Neuron (in vitro differentiated cells): ENCODE measurements around the gene SMARCD2.
"Not testable (repeated sequence)": the region's sequence is repeated elsewhere in the genome, so short reads cannot be mapped to it uniquely, and the experiment has no call there.

Source experiments
- H2AFZ ChIP-seq: one replicate; pipeline ENCODE4 v1.6.1; 2013; ENCODE audit warnings: low read depth, mild to moderate bottlenecking, inconsistent platforms, low read length, moderate library complexity
- H3K27me3 ChIP-seq: one replicate; pipeline ENCODE4 v1.6.1; 2013; ENCODE audit warnings: low read length; ENCODE audit not compliant: insufficient read depth
- H3K36me3 ChIP-seq: one replicate; pipeline ENCODE4 v1.6.1; 2013; ENCODE audit warnings: low read length; ENCODE audit not compliant: insufficient read depth
- H3K4me1 ChIP-seq: one replicate; pipeline ENCODE4 v1.6.1; 2013; ENCODE audit warnings: low read length; ENCODE audit not compliant: insufficient read depth
- H3K4me3 ChIP-seq: 2 replicates; pipeline ENCODE4 v1.5.1; 2013; ENCODE audit warnings: mild to moderate bottlenecking, low read length, moderate library complexity
- H3K9me3 ChIP-seq: one replicate; pipeline ENCODE4 v1.6.1; 2013; ENCODE audit warnings: low read length

SMARCD2 gene

DNA sequence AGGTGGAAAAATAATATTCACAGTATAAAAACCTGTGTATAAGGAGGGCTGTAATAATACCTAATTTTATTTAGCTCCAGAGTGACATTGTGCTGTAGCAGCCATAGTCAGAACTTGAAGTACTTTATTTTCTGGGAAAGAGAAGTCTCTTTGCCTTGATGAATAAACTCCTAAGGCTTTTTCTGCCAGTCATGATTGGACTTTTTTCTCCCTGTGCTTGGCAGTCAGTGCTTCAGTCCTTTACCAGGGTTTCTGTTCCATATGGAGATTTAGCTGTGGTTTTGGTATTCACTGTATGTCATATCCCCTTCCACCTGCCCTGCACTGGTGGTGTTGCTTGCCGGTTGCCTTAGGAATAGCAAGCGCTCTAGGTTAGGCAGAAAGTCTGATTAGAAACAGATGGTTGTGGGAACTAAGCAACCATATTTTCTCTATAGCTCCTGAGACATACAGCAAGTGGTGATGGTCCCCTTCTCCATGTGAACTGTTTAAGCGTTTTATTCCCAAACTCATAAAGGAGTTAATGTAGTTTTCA is 43.8 kb downstream of the SMARCD2 start:
- H3K4me1 ChIP-seq = no peaks in the 10 kb centered on the region
- no peak overlapping the region for H3K4me3 ChIP-seq
- no peaks in the 10 kb centered on the region for H3K9me3 ChIP-seq
- no peak overlapping the region for H2AFZ ChIP-seq
- H3K27me3 ChIP-seq = no peaks in the 10 kb centered on the region
- H3K36me3 ChIP-seq = peaks cover 89% of the 10 kb centered on the region

DNA sequence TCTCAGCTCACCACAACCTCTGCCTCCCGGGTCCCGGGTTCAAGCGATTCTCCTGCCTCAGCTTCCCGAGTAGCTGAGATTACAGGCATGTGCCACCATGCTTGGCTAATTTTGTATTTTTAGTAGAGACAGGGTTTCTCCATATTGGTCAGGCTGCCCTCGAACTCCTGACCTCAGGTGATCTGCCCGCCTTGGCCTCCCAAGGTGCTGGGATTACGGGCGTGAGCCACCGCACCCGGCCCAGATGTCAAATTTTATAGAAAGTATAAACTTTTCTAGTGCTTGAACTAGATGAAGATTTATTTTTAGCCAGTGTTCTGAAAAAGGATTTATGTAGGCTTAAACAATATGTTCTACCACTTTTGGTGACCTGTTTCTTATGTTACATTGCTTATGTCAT is 46.1 kb downstream of the SMARCD2 start:
- not testable (repeated sequence) for H3K4me3 ChIP-seq, H3K9me3 ChIP-seq, H3K27me3 ChIP-seq, H2AFZ ChIP-seq, H3K4me1 ChIP-seq
- peaks cover 90% of the 10 kb centered on the region for H3K36me3 ChIP-seq

DNA sequence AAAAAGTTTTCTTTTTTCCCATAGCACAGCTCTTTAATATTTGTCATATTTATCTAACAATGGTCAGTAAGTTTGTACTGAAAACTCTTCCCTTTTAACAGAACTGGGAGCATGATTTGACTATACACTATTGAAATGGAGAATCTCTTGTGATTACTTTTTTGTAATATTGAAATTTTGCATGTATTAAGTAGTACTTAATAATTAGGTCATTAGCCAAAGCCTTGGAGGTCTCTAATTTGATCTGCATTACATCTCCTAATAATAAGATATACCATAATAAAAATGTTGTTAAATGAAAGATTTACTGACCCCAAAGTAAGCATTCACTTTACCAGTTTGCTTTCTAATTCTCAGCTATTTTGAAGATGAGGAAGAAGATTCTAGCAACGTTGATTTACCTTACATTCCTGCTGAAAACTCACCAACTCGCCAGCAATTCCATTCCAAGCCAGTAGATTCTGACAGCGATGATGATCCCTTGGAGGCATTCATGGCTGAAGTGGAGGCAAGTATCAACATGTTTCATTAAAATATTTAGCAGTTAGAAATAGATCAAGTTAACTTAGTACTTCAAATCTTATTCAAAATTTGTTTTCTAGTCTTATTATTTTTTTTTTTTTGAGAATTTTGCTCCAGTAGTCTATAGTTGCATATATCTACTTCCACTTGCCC is 50.3 kb downstream of the SMARCD2 start:
- Histone ChIP-seq H3K9me3 (no peaks in the 10 kb centered on the region), H3K36me3 (peaks cover 87% of the 10 kb centered on the region), H3K27me3 (no peaks in the 10 kb centered on the region), H3K4me1 (no peaks in the 10 kb centered on the region), H2AFZ (no peak overlapping the region), H3K4me3 (no peak overlapping the region)

DNA sequence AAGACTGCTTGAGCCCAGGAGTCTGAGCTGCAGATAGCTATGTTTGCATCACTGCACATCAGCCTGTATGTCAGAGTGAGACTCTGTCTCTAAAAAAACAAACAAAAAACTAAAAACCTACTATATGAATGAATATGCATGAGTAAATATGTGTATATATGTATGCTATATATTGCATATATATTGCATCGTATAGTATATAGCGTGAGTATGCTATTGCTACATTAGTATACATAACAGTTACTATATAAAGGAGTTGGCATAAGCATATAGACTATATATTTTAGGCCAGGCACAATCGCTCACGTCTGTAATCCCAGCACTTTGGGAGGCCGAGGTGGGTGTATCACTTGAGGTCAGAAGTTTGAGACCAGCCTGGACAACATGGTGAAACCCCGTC is 52.4 kb downstream of the SMARCD2 start:
- Histone ChIP-seq H3K4me1 (no peaks in the 10 kb centered on the region), H3K9me3 (no peaks in the 10 kb centered on the region), H3K36me3 (peaks cover 84% of the 10 kb centered on the region)

DNA sequence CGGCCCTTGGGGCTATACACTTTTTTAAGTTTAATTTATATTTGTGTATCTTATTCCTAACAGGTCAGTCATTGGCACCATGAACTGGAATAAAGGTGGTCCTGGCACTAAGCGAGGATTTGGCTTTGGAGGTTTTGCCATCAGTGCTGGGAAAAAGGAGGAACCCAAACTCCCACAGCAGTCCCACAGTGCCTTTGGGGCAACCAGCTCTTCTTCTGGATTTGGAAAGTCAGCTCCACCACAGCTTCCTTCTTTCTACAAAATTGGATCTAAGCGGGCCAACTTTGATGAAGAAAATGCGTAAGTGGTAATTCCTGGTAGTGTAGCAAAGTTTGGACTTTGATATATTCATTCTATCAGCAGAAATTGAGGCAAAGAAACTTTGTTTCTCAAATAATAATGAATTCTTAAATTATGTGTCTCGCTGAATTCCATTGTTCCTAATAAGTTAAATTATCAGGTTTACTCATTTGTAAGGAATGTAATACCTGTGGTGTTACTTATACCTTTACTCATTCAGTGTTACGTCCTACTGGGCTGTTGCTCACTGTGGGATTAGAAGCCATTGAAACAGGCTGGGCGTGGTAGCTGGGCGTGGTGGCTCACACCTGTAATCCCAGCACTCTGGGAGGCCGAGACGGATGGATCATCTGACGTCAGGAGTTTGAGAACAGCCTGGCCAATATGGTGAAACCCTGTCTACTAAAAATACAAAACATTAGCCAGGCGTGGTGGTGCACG is 55.3 kb downstream of the SMARCD2 start:
- Histone ChIP-seq H2AFZ (no peak overlapping the region), H3K9me3 (no peaks in the 10 kb centered on the region), H3K4me1 (no peaks in the 10 kb centered on the region), H3K36me3 (peaks cover 83% of the 10 kb centered on the region), H3K4me3 (no peak overlapping the region), H3K27me3 (no peaks in the 10 kb centered on the region)

More for the DNA sequence above, 52.4 kb downstream of the SMARCD2 start:
- Histone ChIP-seq H2AFZ (no peak overlapping the region), H3K27me3 (no peaks in the 10 kb centered on the region), H3K4me3 (no peak overlapping the region)

DNA sequence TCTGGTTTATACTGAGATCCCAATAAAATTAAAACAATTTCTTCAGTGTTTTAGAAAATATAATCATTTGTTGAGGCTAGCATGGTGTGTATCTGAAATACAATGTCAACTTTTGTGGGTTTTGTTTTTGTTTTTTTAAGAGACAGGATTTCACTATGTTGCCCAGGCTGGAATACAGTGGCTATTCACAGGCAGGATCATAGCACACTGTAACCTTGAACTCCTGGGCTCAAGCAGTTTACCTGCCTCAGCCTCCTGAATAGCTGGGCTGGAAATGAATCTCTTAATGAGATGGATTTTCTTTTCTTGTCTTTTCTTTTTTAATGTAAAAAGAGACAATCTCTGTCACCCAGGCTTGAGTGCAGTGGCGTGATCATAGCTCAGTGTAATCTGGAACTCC is 56.4 kb downstream of the SMARCD2 start:
- Histone ChIP-seq H3K27me3 (no peaks in the 10 kb centered on the region), H3K4me1 (no peaks in the 10 kb centered on the region), H3K36me3 (peaks cover 79% of the 10 kb centered on the region), H3K4me3 (no peak overlapping the region), H3K9me3 (no peaks in the 10 kb centered on the region), H2AFZ (no peak overlapping the region)

DNA sequence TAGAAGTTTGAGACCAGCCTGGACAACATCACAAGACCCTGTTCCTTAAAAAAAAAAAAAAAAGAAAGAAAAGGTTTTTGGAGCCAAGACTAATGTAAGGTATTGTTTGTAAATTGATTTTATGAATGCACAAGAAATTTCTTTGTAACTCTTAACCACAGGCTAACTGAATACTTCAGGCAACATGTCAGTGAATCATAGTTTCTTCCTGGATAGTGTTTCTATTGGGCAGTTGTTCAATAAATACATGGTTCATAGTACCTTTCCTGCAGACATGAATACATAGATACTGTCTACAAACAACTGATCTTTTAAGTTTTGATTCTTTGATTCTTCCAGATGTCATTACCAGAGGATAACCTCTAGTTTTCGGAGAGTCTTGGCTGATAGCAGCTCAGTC is 56.9 kb downstream of the SMARCD2 start:
- H3K4me3 ChIP-seq = no peak overlapping the region
- H3K4me1 ChIP-seq = no peaks in the 10 kb centered on the region
- no peaks in the 10 kb centered on the region for H3K27me3 ChIP-seq
- no peaks in the 10 kb centered on the region for H3K9me3 ChIP-seq
- peaks cover 77% of the 10 kb centered on the region for H3K36me3 ChIP-seq
- no peak overlapping the region for H2AFZ ChIP-seq

DNA sequence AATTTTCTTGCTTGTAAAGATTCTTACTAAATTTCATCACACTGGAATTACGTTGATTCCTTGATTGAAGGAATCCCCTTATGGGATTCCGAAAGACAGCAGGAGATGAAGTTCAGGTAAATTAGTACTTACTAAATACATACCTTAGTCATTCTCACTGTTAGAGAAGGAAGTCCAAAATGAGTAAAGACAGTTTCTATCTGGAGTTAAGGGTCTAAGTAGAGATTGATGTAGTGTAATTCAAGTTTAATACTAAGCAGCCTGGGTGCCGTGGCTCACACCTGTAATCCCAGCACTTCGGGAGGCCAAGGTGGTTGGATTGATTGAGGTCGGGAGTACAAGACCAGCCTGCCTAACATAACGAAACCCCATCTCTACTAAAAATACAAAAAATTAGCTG is 59.0 kb downstream of the SMARCD2 start:
- no peaks in the 10 kb centered on the region for H3K27me3 ChIP-seq
- H2AFZ ChIP-seq = no peak overlapping the region
- H3K4me3 ChIP-seq = no peak overlapping the region
- H3K4me1 ChIP-seq = no peaks in the 10 kb centered on the region
- no peaks in the 10 kb centered on the region for H3K9me3 ChIP-seq
- peaks cover 74% of the 10 kb centered on the region for H3K36me3 ChIP-seq
